ENCODE measurements around the gene PXK.
A peak's percentile ranks its signal among the peaks of the same experiment; 100 is the strongest.

The PXK gene

DNA sequence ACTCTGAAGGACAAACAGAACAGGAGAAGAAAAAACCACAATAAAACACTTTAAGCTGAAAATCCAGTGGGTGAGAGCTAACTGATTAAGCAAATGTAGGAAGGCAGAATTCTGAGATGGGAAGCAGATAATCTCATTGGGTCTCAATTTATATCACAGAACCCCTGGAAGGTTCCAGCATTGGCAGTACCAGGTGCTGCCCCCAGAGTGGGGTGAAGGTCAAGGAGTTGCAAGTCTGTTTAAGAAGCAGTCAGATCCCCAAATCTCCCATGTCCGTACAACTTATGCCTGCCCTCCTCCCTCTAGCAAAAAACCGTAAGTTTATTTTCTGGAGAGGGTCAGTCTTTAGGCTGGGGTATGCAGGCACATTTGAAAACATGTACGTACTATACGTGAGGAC, 45.1 kb downstream of the PXK start:
- WGBS, 2 experiments = 92 to 96% methylated on average over 3 to 4 of the region's 4 CpGs
- Histone ChIP-seq H3K36me3 (ENCODE audit: control insufficient read depth, insufficient read depth, low read length) (no peaks in the 10 kb centered on the region), H3K27ac (ENCODE audit: insufficient read depth, low read depth, low read length, poor library complexity, severe bottlenecking) (no peak overlapping the region), H3K9me3 (ENCODE audit: control insufficient read depth, low read length) (no peaks in the 10 kb centered on the region), H3K4me1 (ENCODE audit: control insufficient read depth, insufficient read depth, low read length) (no peaks in the 10 kb centered on the region), H3K4me3 (ENCODE audit: insufficient read depth, low read depth, low read length) (no peak overlapping the region), H3K27me3 (ENCODE audit: control insufficient read depth, insufficient read depth, low read length, poor library complexity, severe bottlenecking) (no peaks in the 10 kb centered on the region)

DNA sequence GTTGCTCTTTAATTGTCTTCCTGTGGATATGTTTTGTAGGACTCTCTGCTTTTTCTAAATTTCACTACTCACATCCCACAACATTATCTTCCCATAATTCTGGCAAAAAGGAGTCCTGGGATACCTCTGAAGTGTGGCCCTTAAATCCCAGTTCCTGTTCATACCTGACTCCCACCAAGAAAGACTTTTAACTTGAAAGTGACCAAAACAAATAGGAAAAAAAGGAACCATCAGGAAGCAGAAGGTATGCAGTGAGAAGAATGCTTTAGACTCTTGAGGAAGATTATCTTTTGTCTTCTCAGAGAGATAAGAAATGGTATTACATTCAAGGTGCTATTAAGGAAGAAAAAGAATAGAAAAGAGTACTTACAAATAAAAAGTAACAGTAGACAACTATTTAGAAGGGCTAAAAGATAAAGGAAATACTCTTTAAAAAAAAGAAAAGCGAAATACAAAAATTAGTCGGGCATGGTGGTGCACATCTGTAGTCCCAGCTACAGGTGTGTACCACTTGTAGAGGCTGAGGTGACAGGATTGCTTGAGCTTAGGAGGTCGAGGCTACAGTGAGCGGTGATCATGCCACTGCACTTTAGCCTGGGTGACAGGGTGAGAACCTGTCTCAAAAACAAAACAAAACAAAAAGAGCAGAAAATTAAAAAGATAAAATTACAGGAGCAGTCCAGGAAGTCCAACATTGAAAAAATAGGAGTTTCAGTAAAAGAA, 46.8 kb downstream of the PXK start:
- Histone ChIP-seq H3K36me3 (ENCODE audit: control insufficient read depth, insufficient read depth, low read length) (no peaks in the 10 kb centered on the region), H3K4me3 (ENCODE audit: insufficient read depth, low read depth, low read length) (no peak overlapping the region), H3K27me3 (ENCODE audit: control insufficient read depth, insufficient read depth, low read length, poor library complexity, severe bottlenecking) (no peaks in the 10 kb centered on the region), H3K4me1 (ENCODE audit: control insufficient read depth, insufficient read depth, low read length) (no peaks in the 10 kb centered on the region), H3K27ac (ENCODE audit: insufficient read depth, low read depth, low read length, poor library complexity, severe bottlenecking) (no peak overlapping the region), H3K9me3 (ENCODE audit: control insufficient read depth, low read length) (no peaks in the 10 kb centered on the region)
- WGBS, 2 experiments = 90 to 91% methylated on average over 4 of the region's 4 CpGs

DNA sequence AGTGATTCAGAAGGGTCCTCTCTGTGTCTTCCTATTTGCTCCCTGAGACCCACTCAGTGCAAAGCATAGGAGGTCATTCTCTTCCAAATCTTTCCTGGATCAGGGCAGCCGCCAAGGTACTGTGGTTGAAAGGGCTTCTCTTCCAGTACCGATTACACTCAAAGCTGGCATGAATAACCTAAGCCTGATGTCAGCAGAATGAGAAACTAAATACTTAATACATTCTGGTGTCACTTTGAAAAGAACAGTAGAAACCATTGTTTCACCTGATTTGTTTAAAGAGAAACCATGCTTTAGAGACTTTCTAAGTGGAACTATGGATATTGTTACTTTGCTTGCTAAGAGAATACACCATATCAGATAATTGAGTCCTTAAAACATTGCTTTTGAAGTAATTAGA, 50.8 kb downstream of the PXK start:
- H3K4me3 ChIP-seq (ENCODE audit: insufficient read depth, low read depth, low read length) = no peak overlapping the region
- no peaks in the 10 kb centered on the region for H3K4me1 ChIP-seq (ENCODE audit: control insufficient read depth, insufficient read depth, low read length)
- WGBS, 2 experiments = 88 to 92% methylated on average over 2 of the region's 2 CpGs
- H3K27me3 ChIP-seq (ENCODE audit: control insufficient read depth, insufficient read depth, low read length, poor library complexity, severe bottlenecking) = no peaks in the 10 kb centered on the region
- no peaks in the 10 kb centered on the region for H3K36me3 ChIP-seq (ENCODE audit: control insufficient read depth, insufficient read depth, low read length)
- H3K27ac ChIP-seq (ENCODE audit: insufficient read depth, low read depth, low read length, poor library complexity, severe bottlenecking) = no peak overlapping the region
- H3K9me3 ChIP-seq (ENCODE audit: control insufficient read depth, low read length) = no peaks in the 10 kb centered on the region

DNA sequence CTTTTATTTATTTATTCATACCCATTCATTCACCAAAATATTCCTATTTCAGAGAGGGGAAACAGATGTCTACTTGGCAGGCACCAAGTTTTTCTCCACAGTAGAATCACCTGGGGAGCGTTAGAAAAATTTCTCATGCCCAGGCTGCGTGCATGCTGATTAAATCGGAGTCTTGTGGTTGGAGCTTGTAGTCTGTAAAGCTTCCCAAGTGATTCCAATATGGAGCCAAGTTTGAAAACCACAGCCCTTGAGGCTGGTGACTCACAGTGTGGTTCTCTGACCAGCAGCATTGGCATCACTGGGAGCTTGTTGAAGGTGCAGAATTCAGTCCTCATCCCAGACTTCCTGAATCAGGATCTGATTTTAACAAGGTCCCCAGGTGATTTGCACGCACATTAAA, 51.2 kb downstream of the PXK start:
- Histone ChIP-seq H3K4me3 (ENCODE audit: insufficient read depth, low read depth, low read length) (no peak overlapping the region), H3K27ac (ENCODE audit: insufficient read depth, low read depth, low read length, poor library complexity, severe bottlenecking) (no peak overlapping the region), H3K36me3 (ENCODE audit: control insufficient read depth, insufficient read depth, low read length) (no peaks in the 10 kb centered on the region), H3K4me1 (ENCODE audit: control insufficient read depth, insufficient read depth, low read length) (peaks cover 3% of the 10 kb centered on the region), H3K27me3 (ENCODE audit: control insufficient read depth, insufficient read depth, low read length, poor library complexity, severe bottlenecking) (no peaks in the 10 kb centered on the region), H3K9me3 (ENCODE audit: control insufficient read depth, low read length) (no peaks in the 10 kb centered on the region)
- WGBS, 2 experiments = 92 to 98% methylated on average over 4 of the region's 4 CpGs

DNA sequence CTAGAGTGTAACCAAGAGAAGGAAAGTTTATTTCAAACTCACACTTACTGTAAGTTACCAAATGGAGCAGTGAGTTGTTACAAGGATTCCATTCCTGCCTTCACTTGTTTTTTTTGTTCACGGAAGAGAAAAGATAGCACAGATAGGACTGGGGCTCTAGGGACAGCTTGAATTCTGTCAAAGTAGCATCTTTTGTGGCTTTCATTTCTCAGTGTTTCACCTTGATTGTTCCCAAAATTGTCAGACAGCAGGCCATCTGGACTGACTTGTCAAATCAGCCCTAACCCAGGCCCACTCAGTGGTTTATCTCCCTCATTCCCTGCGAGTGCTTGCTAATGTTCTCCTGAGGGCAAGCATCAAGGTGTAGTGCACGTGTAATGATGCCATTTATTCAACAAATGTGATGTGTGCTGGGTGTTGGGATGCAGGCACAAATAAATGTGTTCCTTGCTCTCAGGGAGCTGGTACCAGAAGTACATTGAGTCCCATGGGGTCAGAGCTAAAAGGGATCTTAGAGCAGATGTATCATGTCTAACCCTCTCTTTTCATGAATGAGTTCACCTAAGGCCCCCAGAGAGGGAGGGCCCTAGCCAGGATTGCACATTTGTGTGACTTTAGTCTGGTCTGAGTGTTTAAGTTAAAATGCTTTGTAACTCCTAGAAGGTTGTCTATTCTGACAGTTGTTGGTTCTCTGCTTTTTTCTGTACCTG, 51.8 kb downstream of the PXK start:
- H3K4me1 ChIP-seq (ENCODE audit: control insufficient read depth, insufficient read depth, low read length) = peaks cover 4% of the 10 kb centered on the region
- no peaks in the 10 kb centered on the region for H3K27me3 ChIP-seq (ENCODE audit: control insufficient read depth, insufficient read depth, low read length, poor library complexity, severe bottlenecking)
- 85 to 91% methylated on average over 3 of the region's 3 CpGs for WGBS, 2 experiments
- no peak overlapping the region for H3K4me3 ChIP-seq (ENCODE audit: insufficient read depth, low read depth, low read length)
- H3K9me3 ChIP-seq (ENCODE audit: control insufficient read depth, low read length) = no peaks in the 10 kb centered on the region
- H3K36me3 ChIP-seq (ENCODE audit: control insufficient read depth, insufficient read depth, low read length) = no peaks in the 10 kb centered on the region
- H3K27ac ChIP-seq (ENCODE audit: insufficient read depth, low read depth, low read length, poor library complexity, severe bottlenecking) = no peak overlapping the region

DNA sequence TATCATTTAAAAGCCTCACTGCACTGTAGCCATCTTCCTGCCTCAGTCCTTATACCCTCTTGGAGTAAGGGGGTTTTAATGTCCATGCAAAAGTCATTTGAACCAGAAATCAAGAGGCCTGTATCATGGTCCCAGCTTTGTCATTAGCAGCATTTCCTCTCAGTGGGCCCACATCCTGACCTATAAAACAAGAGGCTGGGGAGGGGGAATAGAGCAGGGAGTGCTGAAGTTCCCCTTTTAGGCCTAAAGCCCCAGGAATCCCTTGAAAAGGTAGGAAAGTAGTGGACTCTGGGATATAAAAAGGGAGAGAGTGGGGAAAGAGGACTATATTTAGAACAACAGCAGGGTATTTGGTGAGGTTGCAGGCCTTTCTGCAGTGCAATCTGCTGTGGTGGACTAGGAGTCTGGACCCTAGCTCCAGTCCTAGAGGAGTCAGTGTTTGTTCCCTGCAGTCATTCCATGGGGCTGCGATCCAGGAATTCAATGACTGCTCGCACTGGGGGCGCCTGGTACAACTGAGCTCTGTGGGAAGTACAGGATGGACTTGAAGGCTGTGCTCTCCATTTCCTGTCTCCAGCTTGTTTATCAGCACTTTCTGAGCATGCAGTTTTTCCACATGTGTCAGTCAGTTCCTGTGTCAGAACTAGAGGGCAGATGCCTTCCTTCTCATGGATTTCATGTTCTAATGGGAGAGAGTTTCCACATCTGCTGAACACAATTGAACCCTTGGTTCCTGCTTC, 54.1 kb downstream of the PXK start:
- H3K4me1 ChIP-seq (ENCODE audit: control insufficient read depth, insufficient read depth, low read length) = peaks cover 4% of the 10 kb centered on the region
- H3K27me3 ChIP-seq (ENCODE audit: control insufficient read depth, insufficient read depth, low read length, poor library complexity, severe bottlenecking) = no peaks in the 10 kb centered on the region
- H3K9me3 ChIP-seq (ENCODE audit: control insufficient read depth, low read length) = no peaks in the 10 kb centered on the region
- H3K4me3 ChIP-seq (ENCODE audit: insufficient read depth, low read depth, low read length) = no peak overlapping the region
- H3K27ac ChIP-seq (ENCODE audit: insufficient read depth, low read depth, low read length, poor library complexity, severe bottlenecking) = peak overlapping the region; percentile 26
- no peaks in the 10 kb centered on the region for H3K36me3 ChIP-seq (ENCODE audit: control insufficient read depth, insufficient read depth, low read length)
- WGBS, 2 experiments = 58 to 69% methylated on average over 3 of the region's 3 CpGs

DNA sequence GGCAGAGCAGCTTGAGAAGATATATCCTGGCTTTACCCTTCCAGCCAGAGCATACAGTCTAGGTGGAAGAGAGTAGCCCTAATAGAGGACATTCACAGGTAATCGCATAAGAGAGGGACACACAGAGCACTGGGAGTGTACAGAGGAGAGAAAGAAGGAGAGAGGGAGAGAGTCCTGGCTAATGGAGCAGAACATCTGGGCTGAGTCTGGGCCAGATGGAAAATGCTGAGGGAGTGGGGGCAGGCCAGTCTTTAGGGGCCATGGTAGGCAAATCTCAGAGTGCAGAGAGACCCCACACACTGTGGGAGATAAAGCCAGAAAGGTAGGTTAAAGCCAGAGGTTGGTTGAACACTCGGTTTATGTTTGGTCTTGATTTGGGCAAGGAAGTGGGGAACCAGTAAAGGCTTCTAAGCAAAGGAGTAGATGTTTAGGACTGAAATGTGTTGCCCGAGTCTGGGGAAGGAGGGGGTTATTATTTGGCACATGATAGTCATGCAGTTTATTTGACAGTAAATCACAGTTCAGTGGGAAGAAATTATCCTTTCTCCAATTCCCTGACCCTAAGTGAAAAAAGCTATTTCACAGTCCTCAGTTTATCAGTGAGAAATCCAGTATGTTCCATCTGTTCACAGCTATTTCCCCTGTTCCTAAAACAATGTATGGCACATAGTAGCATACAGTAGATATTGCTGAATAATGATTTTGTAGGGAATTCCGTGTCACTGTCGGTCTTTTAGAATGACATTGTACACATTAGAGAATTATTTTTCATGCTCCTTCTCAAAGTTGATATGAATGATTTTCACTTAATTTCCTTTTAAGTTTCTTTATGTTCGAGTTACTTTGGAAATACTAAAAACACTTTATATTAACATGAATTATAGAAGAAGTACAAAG, 55.2 kb downstream of the PXK start:
- Histone ChIP-seq H3K4me1 (ENCODE audit: control insufficient read depth, insufficient read depth, low read length) (peaks cover 4% of the 10 kb centered on the region), H3K9me3 (ENCODE audit: control insufficient read depth, low read length) (no peaks in the 10 kb centered on the region), H3K36me3 (ENCODE audit: control insufficient read depth, insufficient read depth, low read length) (no peaks in the 10 kb centered on the region), H3K27me3 (ENCODE audit: control insufficient read depth, insufficient read depth, low read length, poor library complexity, severe bottlenecking) (no peaks in the 10 kb centered on the region), H3K27ac (ENCODE audit: insufficient read depth, low read depth, low read length, poor library complexity, severe bottlenecking) (no peak overlapping the region), H3K4me3 (ENCODE audit: insufficient read depth, low read depth, low read length) (no peak overlapping the region)
- 95 to 96% methylated on average over 5 of the region's 6 CpGs for WGBS, 2 experiments

DNA sequence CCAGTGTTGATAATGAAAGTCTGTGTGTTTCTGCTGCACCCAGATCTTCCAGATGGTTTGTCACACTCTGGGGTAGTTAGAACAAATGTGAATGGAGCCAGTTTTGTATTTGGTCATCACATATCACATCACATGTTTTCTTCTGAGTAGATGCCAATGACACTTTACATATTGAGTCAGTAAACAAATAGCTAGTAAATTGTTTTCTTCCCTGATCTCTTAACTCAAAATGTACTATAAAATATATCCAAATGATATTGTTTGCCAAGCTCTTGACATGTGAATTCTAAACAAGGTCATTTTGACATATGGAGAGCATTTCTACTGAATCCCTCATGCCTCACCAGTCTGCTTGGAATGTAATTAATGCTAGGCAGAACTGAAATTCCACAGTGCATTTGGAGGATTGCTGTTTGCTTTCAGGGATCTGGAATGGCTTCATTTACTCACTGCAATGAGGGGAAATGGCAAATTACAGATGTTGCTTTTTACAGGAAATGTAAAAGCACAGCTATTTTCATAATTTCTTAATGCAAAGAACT, 55.9 kb downstream of the PXK start:
- no peaks in the 10 kb centered on the region for H3K9me3 ChIP-seq (ENCODE audit: control insufficient read depth, low read length)
- H3K4me3 ChIP-seq (ENCODE audit: insufficient read depth, low read depth, low read length) = no peak overlapping the region
- no peaks in the 10 kb centered on the region for H3K36me3 ChIP-seq (ENCODE audit: control insufficient read depth, insufficient read depth, low read length)
- H3K4me1 ChIP-seq (ENCODE audit: control insufficient read depth, insufficient read depth, low read length) = peaks cover 4% of the 10 kb centered on the region
- H3K27me3 ChIP-seq (ENCODE audit: control insufficient read depth, insufficient read depth, low read length, poor library complexity, severe bottlenecking) = no peaks in the 10 kb centered on the region
- H3K27ac ChIP-seq (ENCODE audit: insufficient read depth, low read depth, low read length, poor library complexity, severe bottlenecking) = no peak overlapping the region

DNA sequence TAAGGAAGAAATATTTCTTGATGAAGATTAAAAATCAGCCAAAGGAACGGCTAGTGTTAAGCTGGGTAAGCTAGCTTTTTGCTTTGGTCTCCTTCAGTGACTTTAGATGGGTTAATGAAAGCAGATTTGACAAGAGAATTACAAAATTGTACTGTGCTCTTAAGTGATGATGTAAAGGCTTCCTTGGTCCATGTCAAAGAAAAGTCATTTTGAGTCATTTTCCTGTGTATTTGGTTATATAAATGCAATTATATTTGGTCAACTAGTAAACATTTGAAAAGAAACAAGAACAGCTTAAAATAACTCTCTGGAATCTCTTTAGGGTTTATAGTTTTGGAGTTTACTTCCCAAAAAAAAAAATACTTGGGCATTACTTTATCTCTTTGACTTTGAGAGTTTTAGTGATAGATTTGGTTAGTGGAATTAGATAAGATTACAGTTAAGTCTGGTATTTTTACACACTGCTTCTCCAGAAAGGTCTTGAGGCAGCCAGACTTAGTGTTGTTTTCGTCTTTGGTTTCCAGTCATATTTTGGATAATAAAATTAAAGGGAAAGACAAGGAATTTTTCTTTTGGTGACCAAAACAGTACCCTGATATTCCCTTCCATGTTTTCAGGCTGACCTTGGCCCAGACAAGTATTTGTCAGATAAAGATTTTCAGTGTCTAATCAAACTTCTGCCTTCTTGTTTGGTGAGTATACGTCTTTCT, 58.6 kb downstream of the PXK start:
- Histone ChIP-seq H3K4me1 (ENCODE audit: control insufficient read depth, insufficient read depth, low read length) (peaks cover 4% of the 10 kb centered on the region), H3K27ac (ENCODE audit: insufficient read depth, low read depth, low read length, poor library complexity, severe bottlenecking) (no peak overlapping the region), H3K27me3 (ENCODE audit: control insufficient read depth, insufficient read depth, low read length, poor library complexity, severe bottlenecking) (no peaks in the 10 kb centered on the region), H3K4me3 (ENCODE audit: insufficient read depth, low read depth, low read length) (no peak overlapping the region), H3K36me3 (ENCODE audit: control insufficient read depth, insufficient read depth, low read length) (no peaks in the 10 kb centered on the region), H3K9me3 (ENCODE audit: control insufficient read depth, low read length) (no peaks in the 10 kb centered on the region)
- 90% methylated on average over 3 of the region's 3 CpGs for WGBS, 2 experiments

Measured in ectodermal cell (in vitro differentiated cells).